Activated B cell treated with CpG ODN at 0.5 μM for 24 hours (primary cell): ENCODE data around the gene SNX32. TPM values are rescaled to one million over a fixed set of nuclear protein-coding genes. Genes with fewer than 3 reads are reported as not detected.

Experiments
- ATAC-seq: fragments of 200-7000 bp; cut with Tn5 transposase; one replicate; pipeline ENCODE4 v1.10.0; 2021; ENCODE audit warnings: low read depth, mild to moderate bottlenecking, moderate library complexity
- CTCF ChIA-PET: fragments of 350-600 bp; sonication (Branson Sonifier 250); formaldehyde crosslinking; loops from one replicate; lab custom pipeline; 2021; ENCODE audit warnings: antibody characterized with exemption; lab: Charles Lee
- POLR2A ChIA-PET: fragments of 350-600 bp; sonication (Branson Sonifier 250); formaldehyde crosslinking; loops from one replicate; lab custom pipeline; 2021; ENCODE audit warnings: antibody characterized with exemption; lab: Charles Lee
- DNase-seq: peaks from one replicate; pipeline ENCODE4 v3.0.0; 2022
- H3K27ac Mint-ChIP-seq: one replicate; pipeline ENCODE4 v1.8.0; 2020; ENCODE audit warnings: mixed read lengths
- H3K27me3 Mint-ChIP-seq: one replicate; pipeline ENCODE4 v1.8.0; 2021; ENCODE audit warnings: mixed read lengths
- H3K36me3 Mint-ChIP-seq: one replicate; pipeline ENCODE4 v1.8.0; 2021; ENCODE audit warnings: low read depth, mixed read lengths
- H3K4me1 Mint-ChIP-seq: one replicate; pipeline ENCODE4 v1.8.0; 2021; ENCODE audit warnings: mixed read lengths
- H3K4me3 Mint-ChIP-seq: one replicate; pipeline ENCODE4 v1.8.0; 2020; ENCODE audit warnings: mild to moderate bottlenecking, mixed read lengths
- H3K9me3 Mint-ChIP-seq: one replicate; pipeline ENCODE4 v1.8.0; 2020; ENCODE audit warnings: mixed read lengths
- CTCF ChIP-seq: fragments of 200-600 bp; IDR thresholded peaks from one replicate; pipeline ENCODE4 v1.8.0; 2022; ENCODE audit warnings: antibody characterized with exemption, mild to moderate bottlenecking
- intact Hi-C: fragments of 100-400 bp; cut with micrococcal nuclease; formaldehyde crosslinking; loops from one replicate; pipeline ENCODE4 v1.15.1; 2024
- total RNA-seq: library from RNA; stranded (reverse); gene quantifications from 2 replicates; pipeline ENCODE4 v1.2.3, GENCODE V29; 2022

SNX32 gene
- total RNA-seq, 1 donor from 2014 or later: 1.0 TPM

- H3K9me3 Mint-ChIP-seq: no peaks in the 10 kb centered on the region
- no peaks in the 10 kb centered on the region for H3K27me3 Mint-ChIP-seq
- H3K36me3 Mint-ChIP-seq: peaks cover 54% of the 10 kb centered on the region
- ATAC-seq (no peak), DNase-seq (no peak)
- intact Hi-C loops: no loop called here
- no peak overlapping the region for H3K4me3 Mint-ChIP-seq
- H3K27ac Mint-ChIP-seq: no peak overlapping the region
- H3K4me1 Mint-ChIP-seq: peaks cover 22% of the 10 kb centered on the region
- POLR2A ChIA-PET: no interaction called here
- TF ChIP-seq CTCF: no peak
- CTCF ChIA-PET: no interaction called here
These were observed 30.3 kb downstream of the SNX32 start for GRCh38 chr11:65863889-65864705.

- POLR2A ChIA-PET: no interaction called here
- H3K27me3 Mint-ChIP-seq: no peaks in the 10 kb centered on the region
- no peak for TF ChIP-seq CTCF
- H3K4me3 Mint-ChIP-seq: no peak overlapping the region
- H3K36me3 Mint-ChIP-seq: peaks cover 53% of the 10 kb centered on the region
- CTCF ChIA-PET: no interaction called here
- H3K27ac Mint-ChIP-seq: no peak overlapping the region
- H3K9me3 Mint-ChIP-seq: no peaks in the 10 kb centered on the region
- intact Hi-C loops: no loop called here
- no peak for ATAC-seq
- DNase-seq: no peak
- H3K4me1 Mint-ChIP-seq: peaks cover 17% of the 10 kb centered on the region
These were observed 31.1 kb downstream of the SNX32 start for GRCh38 chr11:65864706-65865471.

GRCh38 chr11:65865550-65866172 lies 31.9 kb downstream of the SNX32 start:
- no peak overlapping the region for H3K4me3 Mint-ChIP-seq
- ChIA-PET POLR2A (interaction anchor here (0.6 kb wide), 1 partner anchor 443 kb away, joined by 5 read pairs; the partner anchor contains the start of gene NEAT1), CTCF (no interaction called here)
- no peak overlapping the region for H3K27ac Mint-ChIP-seq
- ATAC-seq (no peak), DNase-seq (no peak)
- no peak for TF ChIP-seq CTCF
- no peaks in the 10 kb centered on the region for H3K27me3 Mint-ChIP-seq
- peaks cover 48% of the 10 kb centered on the region for H3K36me3 Mint-ChIP-seq
- intact Hi-C loops: no loop called here
- peaks cover 16% of the 10 kb centered on the region for H3K4me1 Mint-ChIP-seq
- H3K9me3 Mint-ChIP-seq: no peaks in the 10 kb centered on the region

- peaks cover 48% of the 10 kb centered on the region for H3K36me3 Mint-ChIP-seq
- H3K27ac Mint-ChIP-seq: no peak overlapping the region
- peaks cover 13% of the 10 kb centered on the region for H3K4me1 Mint-ChIP-seq
- no peak for ATAC-seq
- intact Hi-C loops: no loop called here
- no peaks in the 10 kb centered on the region for H3K27me3 Mint-ChIP-seq
- CTCF ChIA-PET: no interaction called here
- no peak for DNase-seq
- H3K4me3 Mint-ChIP-seq: no peak overlapping the region
- H3K9me3 Mint-ChIP-seq: no peaks in the 10 kb centered on the region
- TF ChIP-seq CTCF: no peak
- POLR2A ChIA-PET: interaction anchor here (0.5 to 0.6 kb wide), 2 partner anchors 112 to 444 kb away, joined by 3 to 5 read pairs; partner anchors contain the start of gene NEAT1
These were observed 32.9 kb downstream of the SNX32 start for GRCh38 chr11:65866509-65867283.
